Left lobe of liver (tissue), 2 donors: ENCODE results near the gene MBTPS1. TPM values are rescaled to one million over a fixed set of nuclear protein-coding genes. Genes with fewer than 3 reads are reported as not detected.
A peak's percentile ranks its signal among the peaks of the same experiment; 100 is the strongest.

Experiments
- ATAC-seq: fragments of 200-7000 bp; cut with Tn5 transposase; one replicate; pipeline ENCODE4 v1.9.1; 2020; ENCODE audit warnings: mild to moderate bottlenecking, moderate library complexity
- DNase-seq: peaks from one replicate; pipeline ENCODE4 v3.0.0-alpha.2; 2020; ENCODE audit warnings: low spot score
- total RNA-seq: library from RNA; stranded (reverse); gene quantifications from one replicate; pipeline ENCODE4 v1.2.1, GENCODE V29; 2021
- donor health status: DM: no; HTN: no; CAD: no; lungs with moderate emphysema.
- donor health status: DM: no; HTN: yes; CAD: no.

The MBTPS1 gene
- total RNA-seq, 1 donor from 2014 or later: 41.3 TPM

DNA sequence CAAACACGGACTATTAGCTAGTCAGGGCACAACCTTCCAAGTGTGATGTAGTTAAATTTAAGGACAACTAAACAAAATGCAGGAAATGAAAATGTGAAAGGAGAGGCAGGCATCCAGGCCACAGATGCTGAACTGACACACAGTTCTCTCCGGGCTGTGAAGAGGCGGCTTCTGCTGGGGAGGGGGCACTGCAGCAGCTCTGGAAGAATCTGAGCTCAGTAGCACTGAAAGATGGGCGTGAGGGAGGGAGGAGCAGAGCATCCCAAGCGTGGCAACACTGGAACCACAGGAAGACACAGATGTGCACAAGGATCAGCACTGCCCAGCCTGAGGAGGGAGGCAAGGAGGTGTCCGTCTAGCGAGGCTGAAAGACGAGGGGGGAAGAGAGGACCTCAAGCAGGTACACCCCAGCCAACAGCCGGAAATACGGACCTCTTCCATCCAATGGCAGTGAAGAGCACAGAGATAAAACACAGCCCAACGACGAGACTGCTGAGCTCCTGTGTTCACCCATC is 11.4 kb downstream of the MBTPS1 start:
- DNase-seq (no peak), ATAC-seq (no peak)

GRCh38 chr16:84104231-84104630 is 12.5 kb downstream of the MBTPS1 start:
- ATAC-seq: no peak
- no peak for DNase-seq

GRCh38 chr16:84103678-84104077 is 13.1 kb downstream of the MBTPS1 start:
- ATAC-seq (peak; percentile 47), DNase-seq (no peak)

GRCh38 chr16:84098939-84099338 is 17.8 kb downstream of the MBTPS1 start:
- ATAC-seq (no peak), DNase-seq (no peak)

DNA sequence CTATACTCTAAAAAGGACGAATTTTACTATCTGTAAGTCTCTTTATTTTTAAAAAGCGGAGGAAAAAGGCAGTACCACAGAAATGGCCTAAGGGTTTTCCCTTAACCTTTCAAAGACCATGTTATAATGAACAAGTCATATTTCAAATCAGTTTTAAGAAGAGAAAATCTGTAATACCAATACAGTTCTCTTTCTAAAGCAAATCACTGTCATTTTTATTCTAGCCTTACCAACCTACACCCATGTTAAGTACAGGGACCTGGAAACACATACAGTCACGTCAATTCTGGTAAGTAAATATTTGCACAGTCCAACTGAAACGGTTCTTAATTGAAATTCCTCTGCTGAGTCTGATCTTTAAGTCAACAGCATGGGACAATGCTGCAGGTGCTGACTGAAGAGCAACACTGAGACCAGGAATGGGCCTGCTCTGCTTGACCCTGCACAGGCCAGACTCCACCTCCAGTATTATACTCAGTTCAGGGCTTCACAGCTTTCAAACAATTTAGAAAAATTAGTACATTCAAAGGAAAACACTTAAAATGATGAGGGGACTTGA is 20.2 kb downstream of the MBTPS1 start:
- DNase-seq (no peak), ATAC-seq (peak; percentile 87)

DNA sequence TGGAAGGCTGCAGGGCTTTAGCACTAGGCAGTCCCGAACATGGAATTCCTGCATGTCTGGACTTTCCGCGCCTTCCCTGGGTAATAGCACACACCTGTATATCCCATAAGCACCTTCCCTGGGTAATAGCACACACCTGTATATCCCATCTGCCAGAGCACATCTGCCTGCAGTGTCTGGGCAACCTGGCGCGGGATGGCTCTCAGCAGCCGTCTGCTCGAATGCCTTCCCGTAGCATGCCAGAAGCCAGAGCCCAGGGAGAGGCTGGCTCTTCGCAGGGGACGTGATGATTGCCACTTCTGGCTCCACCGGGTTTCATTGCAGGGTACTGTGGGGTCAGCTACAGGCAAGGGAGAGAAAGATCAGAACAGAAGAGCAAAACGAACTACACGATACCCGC is 21.3 kb downstream of the MBTPS1 start:
- ATAC-seq: no peak
- DNase-seq: no peak

DNA sequence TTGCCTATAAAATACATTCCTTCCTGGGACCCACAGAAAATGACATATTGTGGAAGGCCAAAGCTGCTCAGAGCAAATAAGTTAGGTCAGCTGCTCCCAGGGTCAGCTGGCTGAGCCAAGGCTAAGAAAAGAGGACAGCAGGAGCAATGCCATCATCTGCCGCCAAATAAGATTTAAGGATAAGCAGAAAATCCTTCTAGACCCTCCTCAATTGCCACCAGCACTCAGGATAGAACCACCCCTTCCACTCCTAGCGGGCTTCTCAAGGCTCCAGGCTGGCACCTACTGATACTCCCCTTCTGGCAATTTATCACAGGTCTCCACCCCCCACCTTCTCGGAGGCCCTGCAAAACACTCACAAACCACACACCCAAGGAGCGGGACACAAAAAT is 22.9 kb downstream of the MBTPS1 start:
- ATAC-seq: no peak

DNA sequence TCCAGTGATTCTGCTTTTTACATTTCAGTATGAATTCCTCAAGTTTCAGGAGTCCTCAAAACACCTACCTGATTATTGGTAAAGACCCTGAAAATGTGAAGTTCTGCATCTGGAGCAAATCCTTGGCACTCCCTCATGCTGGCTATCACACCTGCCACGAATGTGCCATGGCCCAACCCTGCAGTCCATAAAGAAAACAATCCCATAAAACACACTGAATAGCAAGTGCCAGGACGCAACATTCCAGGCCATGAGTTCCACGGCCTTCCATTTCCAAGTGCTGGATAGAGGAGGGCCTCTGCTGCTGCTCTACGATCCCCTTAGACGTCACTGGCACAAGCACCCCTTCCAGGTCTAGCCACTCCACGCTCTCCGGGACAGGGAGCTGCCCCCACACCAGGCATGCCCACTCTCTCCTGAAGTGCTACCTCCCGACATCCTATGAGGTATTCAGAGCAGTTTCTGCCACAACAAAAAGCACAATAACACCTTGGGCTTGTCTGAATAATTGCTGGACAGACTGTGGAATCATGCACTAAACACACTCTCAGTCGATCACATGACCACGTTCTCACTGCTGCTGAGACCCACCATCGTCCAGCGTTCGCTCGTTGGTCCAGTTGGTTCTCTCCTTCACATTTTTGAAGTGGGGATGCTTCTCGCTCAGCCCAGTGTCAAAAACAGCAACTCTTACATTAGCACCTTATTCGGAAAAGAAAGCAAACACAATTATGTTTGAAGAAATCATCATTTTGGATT is 23.4 kb downstream of the MBTPS1 start:
- DNase-seq (no peak), ATAC-seq (no peak)

More for the DNA sequence above, 22.9 kb downstream of the MBTPS1 start:
- no peak for DNase-seq

DNA sequence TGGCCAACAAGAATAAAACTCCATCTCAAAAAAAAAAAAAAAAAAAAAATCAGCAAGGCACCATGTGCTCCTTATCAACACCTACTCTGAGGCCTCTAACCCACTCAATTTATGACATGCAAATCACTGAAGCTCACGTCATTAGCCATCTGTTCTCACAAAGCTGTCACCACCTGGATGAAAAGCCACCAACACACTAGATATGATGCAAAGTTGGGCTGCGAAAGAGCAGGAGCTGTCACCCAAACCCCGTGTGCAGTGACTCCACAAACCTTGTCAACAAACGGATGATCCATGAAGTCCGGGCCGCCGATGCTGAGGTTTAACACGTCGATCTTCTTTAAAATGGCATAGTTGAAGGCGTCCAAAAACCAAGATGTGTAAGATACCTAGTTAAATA is 25.3 kb downstream of the MBTPS1 start:
- ATAC-seq (no peak), DNase-seq (no peak)

GRCh38 chr16:84090211-84090610 is 26.5 kb downstream of the MBTPS1 start:
- DNase-seq (no peak), ATAC-seq (no peak)

GRCh38 chr16:84088695-84089395 is 27.9 kb downstream of the MBTPS1 start:
- no peak for DNase-seq
- ATAC-seq: no peak

DNA sequence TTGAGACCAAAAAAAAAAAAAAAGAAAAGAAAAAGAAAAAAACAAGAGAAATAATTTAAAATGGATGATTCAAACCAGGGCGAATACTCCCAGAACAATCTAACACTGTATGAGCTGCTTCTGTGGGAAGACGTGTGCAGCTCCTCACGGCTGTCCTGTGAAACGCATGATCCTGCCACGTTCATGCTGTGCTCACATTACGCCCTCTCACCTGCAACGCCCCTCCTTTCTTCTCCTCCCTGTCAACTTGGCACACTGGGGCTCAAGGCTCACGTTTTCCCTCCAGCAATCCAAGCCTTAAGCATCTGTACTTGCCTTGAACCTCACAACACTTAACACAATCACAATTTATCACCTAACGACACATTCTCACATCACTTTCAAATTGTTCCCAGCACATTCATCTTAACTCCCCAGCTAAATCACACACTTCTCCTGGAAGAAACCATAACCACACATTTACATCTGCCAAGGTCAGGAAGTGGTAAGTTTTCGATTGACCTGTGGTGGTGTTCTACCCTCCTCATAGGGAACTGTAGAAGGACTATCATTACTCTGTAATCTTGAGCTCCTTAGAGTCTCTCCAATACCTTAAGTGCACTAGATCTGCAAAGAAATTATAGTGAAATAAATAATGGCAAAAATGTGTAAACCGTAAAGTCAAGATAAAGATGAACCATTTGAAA is 29.1 kb downstream of the MBTPS1 start:
- DNase-seq (no peak), ATAC-seq (no peak)

GRCh38 chr16:84087001-84087400 is 29.7 kb downstream of the MBTPS1 start:
- DNase-seq (no peak), ATAC-seq (no peak)

DNA sequence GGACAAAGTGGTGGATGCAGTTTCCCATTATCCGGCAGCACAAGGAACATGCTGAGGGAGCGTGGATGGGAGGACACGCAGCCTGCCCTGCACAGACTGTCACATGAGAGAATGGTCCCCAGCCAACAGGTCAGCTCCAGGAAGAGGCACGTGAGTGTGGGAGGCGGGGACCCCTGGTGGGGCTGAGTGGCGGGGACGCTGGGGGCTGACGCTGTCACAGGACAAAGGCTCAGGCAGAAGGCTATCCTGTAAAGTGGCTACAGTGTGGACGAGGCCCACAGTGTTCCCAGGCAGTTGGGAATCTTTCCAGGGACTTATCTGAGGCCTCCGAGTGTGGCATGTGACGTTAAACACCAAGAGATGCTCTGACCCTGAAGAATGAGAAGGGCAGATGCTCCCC is 30.4 kb downstream of the MBTPS1 start:
- DNase-seq: no peak
- ATAC-seq: peak; percentile 15

- DNase-seq (no peak), ATAC-seq (no peak)
These were observed 31.0 kb downstream of the MBTPS1 start for GRCh38 chr16:84085773-84086172.

DNA sequence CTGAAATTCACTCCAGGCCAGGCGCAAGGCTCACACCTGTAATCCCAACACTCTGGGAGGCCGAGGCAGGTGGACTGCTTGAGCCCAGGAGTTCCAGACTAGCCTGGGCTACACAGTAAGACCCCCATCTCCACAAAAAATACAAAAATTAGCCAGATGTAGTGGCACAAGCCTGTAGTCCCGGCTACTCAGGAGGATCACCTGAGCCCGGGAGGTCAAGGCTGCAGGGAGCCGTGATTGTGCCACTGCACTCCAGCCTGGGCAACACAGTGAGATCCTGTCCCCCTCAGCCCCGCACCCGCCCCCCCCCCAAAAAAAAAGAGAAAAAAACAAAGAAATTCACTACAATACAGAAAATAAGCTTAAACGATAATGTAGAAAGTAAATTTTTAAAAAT is 31.5 kb downstream of the MBTPS1 start:
- DNase-seq (no peak), ATAC-seq (no peak)

DNA sequence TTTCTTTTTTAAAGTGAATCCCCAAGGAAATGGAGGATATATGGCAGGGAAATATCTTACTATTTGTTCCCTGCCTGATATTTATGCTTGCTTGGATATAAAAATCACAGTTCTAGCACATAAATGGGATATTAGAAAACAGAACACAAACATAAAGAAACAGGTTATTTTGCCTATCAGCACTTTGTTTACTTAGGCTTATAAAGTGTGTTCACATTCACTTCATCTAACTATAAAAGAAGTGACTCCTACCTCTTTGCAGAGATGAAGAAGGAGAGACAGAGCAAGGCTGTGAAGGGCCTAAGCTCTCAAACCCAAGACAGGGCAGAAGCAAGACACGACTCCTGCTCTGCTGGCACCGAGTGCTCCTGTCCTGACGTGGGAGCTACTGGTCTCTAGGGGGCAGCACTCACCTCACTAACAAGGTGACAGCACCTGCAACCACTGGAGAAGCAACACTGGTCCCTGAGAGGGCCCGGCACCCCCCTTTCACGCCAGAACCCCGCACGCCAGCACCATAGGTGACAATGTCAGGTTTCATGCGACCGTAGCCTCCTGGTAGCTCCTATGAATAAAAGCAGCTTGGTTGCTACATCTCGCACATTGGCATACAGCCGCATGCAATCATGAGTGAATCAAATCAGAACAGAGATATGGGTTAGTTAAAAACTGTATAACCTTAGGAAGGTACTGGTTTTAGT is 32.0 kb downstream of the MBTPS1 start:
- DNase-seq: peak; percentile 67
- peak; percentile 92 for ATAC-seq

GRCh38 chr16:84082835-84083569 is 33.7 kb downstream of the MBTPS1 start:
- no peak for ATAC-seq

GRCh38 chr16:84082110-84082509 is 34.6 kb downstream of the MBTPS1 start:
- ATAC-seq (no peak), DNase-seq (no peak)

More at GRCh38 chr16:84082835-84083569, 33.7 kb downstream of the MBTPS1 start:
- DNase-seq: no peak

DNA sequence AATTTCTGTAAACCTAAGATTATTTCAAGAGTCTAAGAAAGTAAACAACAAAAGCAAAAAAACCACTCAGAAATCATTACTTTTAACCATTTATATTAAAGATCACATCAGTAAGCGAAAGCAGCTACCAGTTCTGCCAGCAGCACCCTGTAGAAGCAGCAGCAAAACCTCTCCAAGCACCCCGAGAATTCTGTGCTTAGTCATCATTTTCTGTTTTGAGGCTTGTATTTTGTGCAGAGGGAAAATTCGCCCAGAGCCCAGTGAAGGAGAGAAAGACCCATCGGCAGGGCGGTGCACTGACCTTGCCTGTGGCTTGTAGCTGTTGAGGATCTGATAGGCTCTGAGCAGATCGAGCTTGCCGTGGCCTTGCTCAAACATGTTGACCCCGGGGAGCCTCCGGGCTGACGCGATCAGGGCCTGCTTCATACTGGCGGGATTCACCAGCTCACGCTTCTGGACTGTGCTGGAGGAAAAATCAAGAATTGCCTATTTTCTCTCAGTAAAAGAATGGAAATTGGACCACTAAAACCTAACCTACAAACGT is 35.2 kb downstream of the MBTPS1 start:
- no peak for ATAC-seq

More for the DNA sequence above, 35.2 kb downstream of the MBTPS1 start:
- DNase-seq: no peak
